Prostate gland (tissue), 2 donors: Measurements from ENCODE around the gene FMNL1.

Source experiments
- CTCF ChIP-seq, 4 experiments: fragments of 200-600 bp in 2 of 4; fragments of 450-650 bp in 2 of 4; sonication (generic) in 2 of 4; IDR thresholded peaks; 1 replicate in 3 of 4; 2 replicates in 1 of 4; pipeline ENCODE4 v1.5.1; 2016 to 2019; ENCODE audit warnings: antibody characterized with exemption in 4 of 4, mild to moderate bottlenecking in 2 of 4, moderate library complexity in 2 of 4
- POLR2A ChIP-seq: fragments of 450-650 bp; IDR thresholded peaks from one replicate; pipeline ENCODE4 v1.6.1; 2016; ENCODE audit warnings: antibody characterized with exemption, mild to moderate bottlenecking

- TF ChIP-seq CTCF (IDR thresholded peaks at IDR 0.05) (no peak), POLR2A (no peak)
These were observed 8.7 kb downstream of the FMNL1 start for GRCh38 chr17:45230410-45230786.
